Astrocyte (in vitro differentiated cells and primary cell): ENCODE results near the gene IGFBP2.

Experiments
- CTCF ChIP-seq: IDR thresholded peaks from 2 replicates; pipeline ENCODE4 v1.5.1; 2011; ENCODE audit warnings: low read depth, mild to moderate bottlenecking, inconsistent platforms, low read length, moderate library complexity; ENCODE audit not compliant: insufficient read depth
- EZH2 ChIP-seq: IDR thresholded peaks from 2 replicates; pipeline ENCODE4 v1.6.1; 2012; ENCODE audit warnings: mild to moderate bottlenecking, low read length, inconsistent platforms; ENCODE audit not compliant: insufficient read depth

DNA sequence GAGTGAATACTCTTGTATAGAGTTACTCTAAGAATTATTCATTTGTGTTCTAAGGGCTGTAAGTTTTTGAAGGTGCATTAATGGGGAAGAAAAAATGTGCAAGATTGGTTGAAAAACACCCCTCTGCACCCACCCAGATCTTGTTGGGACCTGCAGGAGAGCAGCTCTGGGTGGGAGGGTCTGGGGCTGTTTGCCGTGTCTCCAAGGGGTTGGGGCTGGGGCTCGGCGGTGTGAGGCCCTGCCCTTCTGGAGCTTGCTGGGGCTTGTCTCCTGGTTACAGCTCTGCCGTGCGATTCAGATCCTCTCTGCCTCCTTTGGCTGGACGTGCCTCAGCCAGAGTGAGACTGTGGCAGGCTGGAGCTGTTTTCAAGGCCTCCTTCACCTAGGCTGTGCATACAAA, 26.1 kb downstream of the IGFBP2 start:
- TF ChIP-seq CTCF (no peak), EZH2 (no peak)
